GM19043 (cell line): ENCODE results near the gene RAB6B.

ENCODE experiments used
- ATAC-seq: cut with Tn5 transposase; IDR thresholded peaks from one replicate; pipeline ENCODE4 v1.9.1; 2021; ENCODE audit warnings: low read depth; ENCODE audit not compliant: unreplicated experiment

RAB6B gene

DNA sequence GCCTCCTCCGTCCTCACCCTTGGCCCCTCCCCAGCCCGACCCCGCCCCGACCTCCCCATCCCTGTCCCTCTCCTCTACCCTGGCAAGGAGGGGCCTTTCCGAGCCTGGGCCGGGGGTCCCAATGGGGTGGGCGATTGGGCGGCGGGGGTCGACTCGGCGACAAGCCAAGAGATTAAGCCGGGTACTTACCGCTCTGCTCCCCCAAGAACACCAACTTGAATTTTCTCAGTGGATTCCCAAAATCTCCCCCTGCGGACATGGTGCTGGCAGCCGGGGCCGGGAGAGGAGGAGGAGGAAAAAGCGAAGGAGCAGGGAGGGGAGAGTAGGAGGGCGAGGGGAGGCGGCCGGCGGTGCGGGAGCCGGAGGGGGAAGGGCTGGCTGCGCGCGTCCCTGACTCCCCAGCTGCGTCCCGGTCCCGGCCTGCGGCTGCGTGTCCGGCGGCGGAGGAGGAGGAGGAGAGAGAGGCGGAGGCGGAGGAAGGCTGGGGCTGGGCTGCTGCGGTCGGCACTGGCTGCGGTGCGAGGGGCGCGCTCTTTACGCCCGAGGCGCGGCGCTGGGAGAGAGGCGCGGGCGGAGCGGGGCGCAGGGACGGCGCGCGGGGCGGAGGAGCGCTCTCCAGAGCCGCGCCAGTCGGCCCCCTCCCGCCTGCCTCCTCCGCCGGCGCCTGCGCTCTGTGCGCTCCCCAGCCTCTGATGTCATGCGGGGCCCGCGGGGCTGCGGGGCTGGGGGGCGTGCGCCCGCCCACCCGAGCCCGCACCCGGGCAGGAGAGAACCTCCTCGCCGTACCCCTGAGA is at the start of gene RAB6B:
RAB6B (minus strand) TSS at position 675 of the 794 bp plus-strand sequence; CDS start at position 259, 416 bp downstream.
- no peak for ATAC-seq

DNA sequence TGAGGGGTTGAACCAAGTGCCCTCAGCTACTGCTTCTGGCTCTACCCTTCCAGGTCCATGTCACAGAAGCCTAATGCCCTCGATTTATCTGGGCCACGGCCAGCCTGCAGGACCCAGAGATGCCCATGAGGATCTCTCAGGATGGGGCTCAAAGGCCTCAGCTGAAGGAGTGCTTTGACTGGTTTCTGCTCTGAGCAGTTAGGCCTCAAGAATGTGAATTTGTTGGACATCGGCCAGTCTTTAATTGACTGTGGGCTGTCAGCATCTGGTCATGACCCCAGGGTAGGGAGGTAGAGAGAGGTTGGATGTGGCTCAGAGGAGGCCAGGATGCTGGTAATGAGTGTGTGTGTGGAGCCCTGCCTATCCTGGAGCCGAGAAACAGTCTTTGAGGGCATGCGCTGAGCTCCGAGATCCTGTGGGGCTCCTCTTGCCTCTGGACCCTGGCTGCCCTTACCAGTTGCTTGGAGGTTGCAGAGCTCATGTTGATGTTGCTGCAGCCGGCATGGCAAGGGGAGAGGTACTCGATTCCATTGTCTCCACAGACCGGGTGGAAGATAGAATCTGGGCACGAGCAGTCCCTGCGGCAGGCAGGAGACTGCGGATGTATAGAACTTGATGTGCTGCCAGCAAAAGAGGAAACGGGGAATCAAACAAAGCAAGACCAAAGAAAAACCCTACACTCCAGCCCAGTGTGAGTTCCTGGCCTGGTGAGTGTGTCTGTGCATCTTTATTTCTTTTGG is 49.1 kb upstream of the RAB6B start:
- no peak for ATAC-seq

DNA sequence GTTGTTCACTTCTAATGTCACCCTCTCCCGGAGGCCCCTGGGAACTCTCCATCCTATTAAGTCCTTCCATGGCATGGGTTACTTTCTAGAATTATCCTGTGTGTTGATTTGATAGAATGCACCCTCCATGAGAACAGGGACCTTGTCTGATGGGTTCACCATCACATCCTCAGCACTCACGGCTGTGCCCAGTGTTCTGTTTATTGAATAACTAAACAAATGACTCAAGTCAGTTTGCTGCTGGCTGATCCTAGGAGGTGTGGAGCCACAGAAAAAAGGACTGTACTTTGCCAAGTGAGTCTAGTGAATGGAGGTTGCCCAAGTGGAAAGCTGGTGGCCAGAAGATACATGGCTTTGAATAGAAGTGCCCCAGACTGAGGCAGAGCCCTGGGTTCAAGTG is 48.5 kb upstream of the RAB6B start:
- ATAC-seq: no peak

DNA sequence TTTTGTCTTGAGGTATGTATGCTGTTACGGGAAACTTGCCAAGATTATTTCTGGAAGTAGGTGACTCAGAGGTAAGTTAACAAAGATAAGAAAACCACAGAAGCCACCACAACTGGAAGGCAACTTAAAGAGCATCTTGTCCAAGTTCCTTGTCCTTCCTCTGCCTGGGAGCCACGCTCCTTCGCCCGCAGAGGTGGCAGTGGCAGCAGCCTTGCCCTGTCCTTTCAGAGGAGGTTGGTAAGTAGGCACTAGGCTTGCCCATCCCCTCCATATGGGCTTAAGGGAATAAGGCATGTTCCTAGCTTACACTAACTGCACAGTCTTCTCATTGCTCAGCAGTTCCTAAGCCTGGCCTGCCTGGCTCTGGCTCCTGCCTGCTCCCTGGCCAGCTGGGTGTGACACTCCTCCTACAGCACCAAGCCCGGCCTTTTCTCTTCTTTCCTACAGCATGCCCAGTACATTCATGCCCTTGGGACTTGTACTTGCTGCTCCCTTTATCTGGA is 48.0 kb upstream of the RAB6B start:
- no peak for ATAC-seq

DNA sequence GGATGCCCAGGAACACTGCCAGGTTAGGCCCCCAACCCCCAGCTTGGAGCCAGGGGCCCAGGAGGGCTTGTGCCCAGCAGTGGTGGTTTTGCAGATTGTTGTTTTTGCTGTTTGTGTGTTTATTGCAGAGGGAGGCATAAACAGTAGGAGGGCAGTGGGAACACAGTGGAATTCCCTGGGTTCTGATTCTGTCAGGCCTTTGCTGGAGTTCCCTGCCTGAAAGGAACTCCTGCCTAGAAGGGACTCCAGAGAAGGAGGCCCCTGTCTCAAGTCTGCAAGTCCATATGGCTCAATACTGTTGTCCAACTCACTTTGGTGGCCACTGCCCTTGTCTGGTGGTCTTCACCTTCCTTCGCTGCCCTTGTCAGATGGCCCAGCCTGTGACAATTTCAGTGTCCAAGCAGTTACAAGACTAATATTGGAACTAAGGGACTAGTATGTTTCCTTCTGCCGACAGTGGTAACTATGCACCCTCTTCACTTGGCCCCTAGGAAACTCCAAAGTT is 47.4 kb upstream of the RAB6B start:
- no peak for ATAC-seq

DNA sequence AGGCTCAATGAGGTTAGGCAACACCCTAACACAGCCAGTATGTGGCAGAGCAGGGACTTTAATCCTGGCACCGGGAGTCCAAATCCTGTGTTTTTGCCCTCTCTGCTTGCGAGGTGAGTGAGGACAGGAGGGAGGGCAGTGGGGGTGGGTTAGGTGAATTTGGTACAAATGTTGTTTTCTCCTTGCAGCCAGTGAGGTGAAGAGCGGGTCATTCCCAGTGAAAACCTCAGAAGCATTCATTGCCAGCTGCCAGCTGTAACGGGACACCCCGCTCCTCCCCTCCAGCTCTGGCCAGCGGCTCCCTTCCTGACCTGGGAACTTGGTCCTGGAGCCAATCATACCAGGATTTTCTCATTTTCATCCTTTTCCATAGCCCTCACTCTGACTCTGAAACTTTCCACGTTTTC is 45.7 kb upstream of the RAB6B start:
- ATAC-seq: no peak

DNA sequence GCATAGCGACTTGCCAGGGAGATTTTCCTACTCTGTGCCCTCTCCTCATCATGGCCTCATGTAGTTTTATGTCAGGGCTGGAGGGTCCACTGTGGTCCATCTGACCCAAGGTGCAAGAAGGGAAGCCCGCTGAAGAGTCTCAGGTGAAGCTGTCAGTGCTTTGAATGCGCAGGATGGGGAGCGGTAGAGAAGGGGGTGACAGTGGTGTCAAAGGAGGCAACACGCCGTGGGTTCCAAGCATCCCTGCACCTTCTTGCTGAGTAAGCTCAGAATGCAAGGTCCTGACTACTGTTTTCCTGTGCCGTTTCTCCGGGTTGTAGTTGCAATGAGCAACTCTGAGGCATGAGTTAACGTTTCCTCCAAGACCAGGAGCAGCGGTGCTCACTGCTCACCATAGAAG is 44.9 kb upstream of the RAB6B start:
- ATAC-seq: no peak

DNA sequence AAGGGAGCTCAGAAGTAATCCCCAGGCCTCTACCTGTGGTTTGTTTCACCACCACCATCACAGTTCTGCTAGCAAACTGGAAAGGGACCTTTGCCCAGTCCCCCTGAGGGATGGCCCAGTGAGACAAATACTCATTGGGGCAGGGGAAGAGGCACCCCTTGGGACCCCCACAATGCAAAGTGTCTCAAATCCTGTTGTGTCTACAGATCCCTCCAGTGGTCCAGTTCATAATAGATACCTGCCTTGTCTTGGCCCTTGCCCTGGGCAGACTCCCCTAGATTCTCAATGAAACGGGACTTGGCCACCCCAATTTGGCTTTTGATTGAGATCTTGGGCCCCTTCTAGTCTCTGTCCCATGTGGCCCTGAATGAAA is 43.8 kb upstream of the RAB6B start:
- no peak for ATAC-seq

DNA sequence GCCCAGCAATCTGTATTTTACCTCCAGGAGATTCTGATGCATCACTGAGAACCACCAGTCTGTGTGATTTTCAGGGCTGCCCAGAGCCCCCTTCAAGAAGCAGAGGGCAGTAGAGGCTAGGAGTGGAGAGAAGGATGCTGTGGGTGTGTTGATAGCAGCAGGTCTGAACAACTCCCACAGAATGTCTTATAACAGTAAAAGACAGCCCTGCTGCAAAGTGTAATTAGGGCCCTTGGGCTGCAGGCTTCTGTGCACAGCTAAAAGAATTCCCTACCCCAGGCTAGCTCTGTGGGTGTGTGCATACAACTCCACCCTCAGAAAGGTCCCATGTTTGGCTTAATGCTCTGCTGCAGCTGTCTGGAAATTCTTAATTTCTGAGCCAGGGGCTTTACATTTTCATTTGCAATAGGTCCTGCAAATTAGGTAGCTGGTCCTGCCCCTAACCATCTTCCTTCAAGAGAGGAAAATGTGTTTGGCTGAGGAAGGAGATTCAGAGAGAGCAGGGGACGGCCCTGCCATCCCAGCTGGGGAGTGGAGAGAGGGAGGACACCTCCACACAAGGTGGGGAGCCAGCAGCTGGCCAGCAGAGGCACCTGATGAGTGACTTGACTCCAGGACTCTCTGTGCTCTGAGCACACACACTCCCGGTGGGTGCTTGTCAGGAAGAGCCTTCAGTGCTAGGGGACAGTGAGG is 43.2 kb upstream of the RAB6B start:
- ATAC-seq: no peak

DNA sequence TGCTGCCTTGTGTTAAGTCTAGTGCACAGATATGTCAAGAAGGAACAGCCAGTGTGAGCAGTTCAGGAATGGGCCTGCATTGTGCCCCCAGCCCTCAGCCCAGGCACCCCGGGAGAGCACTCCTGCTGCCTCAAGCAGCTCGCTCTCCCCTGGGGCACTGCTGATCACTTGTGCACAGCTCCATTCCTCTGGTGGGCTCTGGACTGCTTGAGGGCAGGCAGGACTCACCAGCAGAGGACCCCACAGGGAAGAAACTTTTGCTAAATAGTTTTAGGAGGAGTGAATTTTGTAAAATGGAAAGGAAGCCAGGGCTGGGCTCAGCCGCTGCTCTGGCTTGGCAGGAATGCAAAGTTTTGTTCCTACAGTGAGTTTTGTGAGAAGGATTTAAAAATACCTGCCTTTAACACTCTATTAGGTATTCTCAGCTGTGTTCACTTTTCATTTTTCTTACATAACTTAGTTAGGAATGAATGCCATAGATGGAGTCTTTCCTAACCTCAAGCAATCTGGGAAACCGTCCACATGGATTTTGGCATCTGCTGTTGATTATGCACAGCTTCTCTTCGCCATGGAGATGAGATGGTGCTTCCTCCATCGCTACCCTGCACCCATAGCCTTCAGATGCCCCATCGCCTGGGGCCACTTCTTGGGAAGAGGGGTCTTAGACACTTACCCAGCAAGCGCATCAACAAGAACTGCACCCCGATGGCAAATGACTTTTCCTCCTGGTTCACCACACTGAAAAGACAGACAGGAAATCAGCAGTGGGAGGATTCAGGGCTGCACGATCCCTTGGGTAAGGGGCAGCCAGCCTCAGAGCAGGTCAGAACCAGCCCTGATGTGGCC is 42.3 kb upstream of the RAB6B start:
- no peak for ATAC-seq

DNA sequence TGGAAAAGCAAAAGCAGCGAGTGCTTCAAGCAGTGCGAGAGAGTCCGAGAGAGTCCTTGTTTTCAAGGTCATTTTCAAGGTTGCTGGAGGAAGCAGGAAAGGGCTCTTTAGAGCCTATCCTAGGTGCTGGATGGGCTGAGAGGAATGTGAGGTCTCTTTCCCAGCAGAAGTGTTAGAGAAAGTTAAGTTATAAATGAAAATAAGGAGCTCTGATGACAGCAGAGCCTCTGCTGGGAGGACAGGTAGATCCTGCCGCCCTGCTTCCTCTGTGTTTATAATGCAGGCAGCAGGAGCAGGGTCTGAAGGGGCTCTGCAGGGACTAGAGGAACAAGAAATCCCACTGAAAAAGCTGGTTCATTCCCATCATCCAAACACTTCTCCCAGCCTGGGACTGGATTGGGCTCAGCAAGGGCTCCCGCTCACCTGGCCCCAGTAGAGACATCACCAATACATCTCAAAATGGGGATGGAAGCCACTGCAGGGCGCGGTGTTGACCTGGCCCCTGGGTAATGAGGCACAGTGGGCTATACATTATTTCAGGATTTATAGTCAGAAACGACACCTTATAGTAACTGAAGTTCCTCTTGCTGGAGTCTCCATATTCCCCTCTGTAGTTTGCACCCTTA is 41.5 kb upstream of the RAB6B start:
- no peak for ATAC-seq

DNA sequence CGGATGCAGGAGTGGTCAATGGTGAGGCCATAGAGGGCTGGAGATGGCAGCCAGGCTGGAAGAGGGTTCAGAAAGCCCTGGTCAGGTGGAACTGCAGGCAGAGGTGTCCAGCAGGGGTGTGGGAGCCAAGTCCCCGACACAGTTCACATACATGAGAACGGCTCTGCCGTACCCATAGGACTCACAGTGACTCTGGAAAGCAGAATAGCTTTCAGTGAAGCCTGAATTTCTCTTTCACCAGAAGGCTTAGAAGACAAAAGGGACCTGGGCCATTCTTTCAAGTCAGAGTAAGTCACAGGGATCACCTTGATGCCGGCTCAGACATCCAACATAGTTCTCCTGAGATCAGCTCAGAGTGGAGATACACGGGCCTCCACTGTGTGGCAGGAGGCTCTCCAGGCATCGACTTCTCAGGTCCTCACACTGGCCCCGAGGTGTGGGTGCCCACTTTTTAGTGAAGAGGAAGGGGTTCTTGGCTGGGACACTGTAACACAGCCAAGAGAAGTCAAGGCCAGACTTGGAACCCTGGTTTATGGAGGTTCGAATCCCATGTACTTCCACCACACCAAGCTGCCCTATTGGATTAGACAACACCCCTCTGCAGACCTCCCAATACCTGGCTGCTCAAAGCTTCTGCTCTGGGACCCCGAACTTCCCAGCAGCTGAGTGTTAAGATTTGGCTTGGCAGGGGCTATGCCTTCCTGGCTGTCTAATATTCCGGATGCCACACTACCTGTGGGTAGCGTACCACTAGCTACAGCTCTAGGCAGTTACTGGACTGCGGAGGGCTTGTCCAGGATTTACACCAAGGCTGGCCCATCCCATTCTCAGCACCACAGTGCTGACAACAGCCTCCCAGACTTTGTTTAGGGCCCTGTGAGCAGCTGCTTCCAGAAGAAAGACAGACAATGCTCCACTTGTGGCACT is 40.4 kb upstream of the RAB6B start:
- no peak for ATAC-seq

DNA sequence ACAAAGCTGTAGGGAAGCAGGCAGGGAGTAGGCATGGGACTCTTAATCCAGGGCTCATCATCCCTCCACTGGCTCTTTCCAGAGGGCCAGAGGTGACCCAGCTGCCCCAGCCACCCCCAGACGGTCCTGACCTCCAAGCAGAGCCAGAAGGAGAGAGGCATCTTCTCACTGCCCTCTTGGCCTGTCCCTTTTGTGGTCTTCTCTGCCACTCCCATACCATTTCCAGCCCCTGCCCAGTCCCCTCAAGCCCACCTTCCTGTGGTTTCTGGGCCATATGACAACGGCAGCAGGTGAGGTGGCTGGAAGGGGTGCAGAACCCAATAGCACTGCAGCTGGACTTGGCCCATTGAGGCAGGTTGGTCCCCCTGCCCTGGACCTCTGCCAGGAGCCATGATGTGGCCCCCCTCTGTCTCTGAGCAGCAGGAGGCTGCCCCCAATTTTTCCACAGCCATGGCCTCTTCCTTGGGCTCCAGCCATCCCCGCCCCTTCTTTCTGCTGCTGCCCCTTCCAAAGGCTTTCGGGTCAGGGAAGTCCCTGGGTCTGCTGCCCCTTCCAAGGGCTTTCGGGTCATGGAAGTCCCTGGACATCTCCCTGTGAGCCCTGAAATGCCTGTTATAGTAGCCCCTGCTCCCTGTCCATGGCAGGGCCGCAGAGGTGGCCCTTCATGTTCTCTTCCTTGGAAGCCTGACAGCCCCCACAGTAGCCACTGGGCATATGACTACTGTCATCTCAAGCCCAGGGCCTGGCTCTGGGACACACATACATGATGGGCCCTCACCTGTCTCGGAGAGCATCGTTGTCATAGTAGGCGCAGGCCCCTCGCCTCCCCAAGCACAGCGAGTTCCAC is 39.5 kb upstream of the RAB6B start:
- no peak for ATAC-seq

DNA sequence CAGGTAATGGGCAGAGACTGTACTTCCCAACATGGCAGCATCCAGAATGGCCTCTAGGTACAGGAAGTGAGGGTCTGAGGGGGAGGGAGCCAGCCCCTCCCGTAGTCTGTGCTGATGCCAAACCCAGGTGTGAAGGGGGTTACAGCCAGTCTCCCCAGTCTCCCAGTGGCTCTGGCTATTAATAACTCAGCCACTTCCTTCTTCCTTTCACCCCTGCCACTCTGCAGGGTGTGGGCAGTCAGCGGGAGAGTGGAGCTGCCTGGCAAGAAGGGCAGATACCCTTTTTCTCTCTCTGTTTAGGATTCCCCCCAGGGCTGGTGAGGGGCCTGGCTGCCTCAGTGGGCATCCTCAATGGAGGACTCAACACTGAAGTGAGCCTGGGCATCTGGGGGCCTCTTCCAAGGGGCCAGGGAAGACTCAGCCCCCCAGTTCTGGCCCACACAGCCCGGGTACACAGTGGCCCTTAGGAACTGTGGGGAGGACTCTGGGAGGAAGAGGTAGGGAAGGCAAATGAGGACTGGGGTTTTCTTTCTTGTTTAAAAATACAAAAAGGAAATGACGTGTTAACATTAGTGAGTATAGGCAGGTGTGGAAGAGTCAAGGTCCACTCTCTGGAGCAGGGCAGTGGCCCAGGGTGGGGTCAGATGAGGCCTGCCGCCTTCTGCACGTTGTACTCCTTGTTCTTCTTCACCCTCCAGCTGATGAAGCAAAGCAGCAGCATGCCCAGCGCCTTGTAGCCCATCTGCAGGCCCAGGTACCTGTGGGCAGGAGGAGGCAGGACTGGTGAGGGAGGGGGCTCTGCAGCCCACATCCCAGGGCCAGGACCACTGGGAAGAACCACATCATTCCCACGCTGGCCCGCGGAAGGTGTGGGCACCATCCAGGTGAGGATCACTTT is 38.6 kb upstream of the RAB6B start:
- ATAC-seq: no peak

DNA sequence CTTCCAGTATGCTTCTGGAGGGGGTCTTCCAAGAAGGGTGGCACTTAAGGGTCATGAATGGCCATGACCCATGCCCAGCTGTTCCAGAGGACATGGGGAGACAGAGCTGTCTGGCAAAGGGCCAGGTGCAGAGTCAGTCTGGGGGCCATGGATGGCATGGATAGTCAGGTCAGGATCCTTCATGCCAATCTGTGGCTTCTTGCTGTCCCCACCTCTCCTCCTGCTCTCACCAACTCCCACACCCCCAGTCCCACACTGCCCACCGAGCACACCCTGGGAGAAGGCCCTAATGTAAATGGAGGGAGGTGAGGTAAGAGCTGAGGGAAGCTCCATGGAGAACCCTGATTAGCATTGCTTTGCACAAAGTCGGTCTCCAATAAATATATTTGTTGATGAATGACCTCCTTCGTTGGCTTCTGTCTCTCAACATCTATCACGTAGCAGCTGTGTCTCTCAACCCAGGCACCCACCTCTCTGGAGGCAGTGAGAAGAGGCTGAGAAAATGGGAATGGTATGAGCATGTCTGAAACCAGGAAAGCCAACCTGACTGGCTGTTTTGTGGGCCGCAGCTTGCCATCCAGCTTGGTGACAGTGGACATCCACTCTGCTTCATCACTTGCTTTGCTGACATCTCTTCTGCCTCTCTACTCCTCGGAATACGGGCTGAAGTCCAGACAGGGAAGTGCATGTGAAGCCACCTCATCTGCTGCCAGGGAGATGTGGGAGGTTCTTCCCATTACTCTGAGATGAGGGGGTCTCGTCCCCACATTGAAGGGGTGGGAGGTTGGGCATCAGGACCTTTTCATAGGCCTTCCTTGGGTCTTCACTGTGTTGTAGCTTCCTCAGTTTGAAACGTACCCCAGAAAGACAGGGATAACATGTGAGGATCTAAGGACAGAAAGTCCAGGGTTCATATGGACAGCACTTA is 37.7 kb upstream of the RAB6B start:
- ATAC-seq: no peak

DNA sequence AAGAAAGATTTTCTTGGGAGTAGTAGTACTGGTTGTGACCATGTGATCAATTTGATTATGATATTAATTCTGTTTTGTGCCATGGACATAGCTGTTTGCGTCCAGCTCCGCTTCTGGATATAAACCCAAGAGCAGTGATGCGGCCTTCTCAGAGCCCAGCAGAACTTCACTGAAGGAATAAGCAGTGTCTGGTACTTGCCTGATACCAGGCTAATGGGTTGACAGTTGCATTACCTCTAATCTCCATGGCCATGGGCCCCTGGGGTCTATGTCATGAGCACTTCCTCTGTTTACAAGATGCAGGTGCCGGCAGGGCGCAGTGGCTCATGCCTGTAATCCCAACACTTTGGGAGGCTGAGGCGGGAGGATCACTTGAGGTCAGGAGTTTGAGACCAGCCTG is 36.3 kb upstream of the RAB6B start:
- ATAC-seq: no peak
